Activated naive CD8-positive, alpha-beta T cell treated with anti-CD3 and anti-CD28 coated beads, Interleukin-2, amount 50 U/mL, for 24 hours (primary cell): Measurements from ENCODE around the gene BRCA2.

Experiments
- ATAC-seq: fragments of 150-1000 bp; cut with Tn5 transposase; one replicate; pipeline ENCODE4 v1.10.0; 2021
- DNase-seq: peaks from one replicate; pipeline ENCODE4 v3.0.0; 2021
- H3K27ac Mint-ChIP-seq: one replicate; pipeline ENCODE4 v1.8.0; 2021; ENCODE audit warnings: mild to moderate bottlenecking, mixed read lengths
- H3K27me3 Mint-ChIP-seq: one replicate; pipeline ENCODE4 v1.8.0; 2021; ENCODE audit warnings: mixed read lengths
- H3K36me3 Mint-ChIP-seq: one replicate; pipeline ENCODE4 v1.8.0; 2021; ENCODE audit warnings: low read depth, mixed read lengths
- H3K4me1 Mint-ChIP-seq: one replicate; pipeline ENCODE4 v1.8.0; 2021; ENCODE audit warnings: mixed read lengths
- H3K4me3 Mint-ChIP-seq: one replicate; pipeline ENCODE4 v1.8.0; 2021; ENCODE audit warnings: mild to moderate bottlenecking, moderate library complexity, mixed read lengths
- H3K9me3 Mint-ChIP-seq: one replicate; pipeline ENCODE4 v1.8.0; 2021; ENCODE audit warnings: mixed read lengths

The BRCA2 gene, protein sequence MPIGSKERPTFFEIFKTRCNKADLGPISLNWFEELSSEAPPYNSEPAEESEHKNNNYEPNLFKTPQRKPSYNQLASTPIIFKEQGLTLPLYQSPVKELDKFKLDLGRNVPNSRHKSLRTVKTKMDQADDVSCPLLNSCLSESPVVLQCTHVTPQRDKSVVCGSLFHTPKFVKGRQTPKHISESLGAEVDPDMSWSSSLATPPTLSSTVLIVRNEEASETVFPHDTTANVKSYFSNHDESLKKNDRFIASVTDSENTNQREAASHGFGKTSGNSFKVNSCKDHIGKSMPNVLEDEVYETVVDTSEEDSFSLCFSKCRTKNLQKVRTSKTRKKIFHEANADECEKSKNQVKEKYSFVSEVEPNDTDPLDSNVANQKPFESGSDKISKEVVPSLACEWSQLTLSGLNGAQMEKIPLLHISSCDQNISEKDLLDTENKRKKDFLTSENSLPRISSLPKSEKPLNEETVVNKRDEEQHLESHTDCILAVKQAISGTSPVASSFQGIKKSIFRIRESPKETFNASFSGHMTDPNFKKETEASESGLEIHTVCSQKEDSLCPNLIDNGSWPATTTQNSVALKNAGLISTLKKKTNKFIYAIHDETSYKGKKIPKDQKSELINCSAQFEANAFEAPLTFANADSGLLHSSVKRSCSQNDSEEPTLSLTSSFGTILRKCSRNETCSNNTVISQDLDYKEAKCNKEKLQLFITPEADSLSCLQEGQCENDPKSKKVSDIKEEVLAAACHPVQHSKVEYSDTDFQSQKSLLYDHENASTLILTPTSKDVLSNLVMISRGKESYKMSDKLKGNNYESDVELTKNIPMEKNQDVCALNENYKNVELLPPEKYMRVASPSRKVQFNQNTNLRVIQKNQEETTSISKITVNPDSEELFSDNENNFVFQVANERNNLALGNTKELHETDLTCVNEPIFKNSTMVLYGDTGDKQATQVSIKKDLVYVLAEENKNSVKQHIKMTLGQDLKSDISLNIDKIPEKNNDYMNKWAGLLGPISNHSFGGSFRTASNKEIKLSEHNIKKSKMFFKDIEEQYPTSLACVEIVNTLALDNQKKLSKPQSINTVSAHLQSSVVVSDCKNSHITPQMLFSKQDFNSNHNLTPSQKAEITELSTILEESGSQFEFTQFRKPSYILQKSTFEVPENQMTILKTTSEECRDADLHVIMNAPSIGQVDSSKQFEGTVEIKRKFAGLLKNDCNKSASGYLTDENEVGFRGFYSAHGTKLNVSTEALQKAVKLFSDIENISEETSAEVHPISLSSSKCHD (N-terminal part only)

DNA sequence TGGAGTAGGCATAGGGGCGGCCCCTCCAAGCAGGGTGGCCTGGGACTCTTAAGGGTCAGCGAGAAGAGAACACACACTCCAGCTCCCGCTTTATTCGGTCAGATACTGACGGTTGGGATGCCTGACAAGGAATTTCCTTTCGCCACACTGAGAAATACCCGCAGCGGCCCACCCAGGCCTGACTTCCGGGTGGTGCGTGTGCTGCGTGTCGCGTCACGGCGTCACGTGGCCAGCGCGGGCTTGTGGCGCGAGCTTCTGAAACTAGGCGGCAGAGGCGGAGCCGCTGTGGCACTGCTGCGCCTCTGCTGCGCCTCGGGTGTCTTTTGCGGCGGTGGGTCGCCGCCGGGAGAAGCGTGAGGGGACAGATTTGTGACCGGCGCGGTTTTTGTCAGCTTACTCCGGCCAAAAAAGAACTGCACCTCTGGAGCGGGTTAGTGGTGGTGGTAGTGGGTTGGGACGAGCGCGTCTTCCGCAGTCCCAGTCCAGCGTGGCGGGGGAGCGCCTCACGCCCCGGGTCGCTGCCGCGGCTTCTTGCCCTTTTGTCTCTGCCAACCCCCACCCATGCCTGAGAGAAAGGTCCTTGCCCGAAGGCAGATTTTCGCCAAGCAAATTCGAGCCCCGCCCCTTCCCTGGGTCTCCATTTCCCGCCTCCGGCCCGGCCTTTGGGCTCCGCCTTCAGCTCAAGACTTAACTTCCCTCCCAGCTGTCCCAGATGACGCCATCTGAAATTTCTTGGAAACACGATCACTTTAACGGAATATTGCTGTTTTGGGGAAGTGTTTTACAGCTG is at the start of gene BRCA2, which contains the start of gene ZAR1L:
Gene BRCA2, plus strand, starts transcription at position 271 of the 790 bp plus-strand sequence. CDS start 953 bp downstream, outside the sequence.
Gene ZAR1L, minus strand, starts transcription at position 126 of the 790 bp plus-strand sequence. CDS start 3,438 bp downstream, outside the sequence.
- peak within 1 kb of the TSS; percentile 100 for H3K27ac Mint-ChIP-seq
- peaks cover 22% of the 10 kb centered on the region for H3K4me1 Mint-ChIP-seq
- H3K9me3 Mint-ChIP-seq: no peaks in the 10 kb centered on the region
- no peaks in the 10 kb centered on the region for H3K27me3 Mint-ChIP-seq
- peak; percentile 89 for DNase-seq
- peaks cover 16% of the 10 kb centered on the region for H3K36me3 Mint-ChIP-seq
- peak; percentile 97 for ATAC-seq
- H3K4me3 Mint-ChIP-seq: peak within 1 kb of the TSS; percentile 89

DNA sequence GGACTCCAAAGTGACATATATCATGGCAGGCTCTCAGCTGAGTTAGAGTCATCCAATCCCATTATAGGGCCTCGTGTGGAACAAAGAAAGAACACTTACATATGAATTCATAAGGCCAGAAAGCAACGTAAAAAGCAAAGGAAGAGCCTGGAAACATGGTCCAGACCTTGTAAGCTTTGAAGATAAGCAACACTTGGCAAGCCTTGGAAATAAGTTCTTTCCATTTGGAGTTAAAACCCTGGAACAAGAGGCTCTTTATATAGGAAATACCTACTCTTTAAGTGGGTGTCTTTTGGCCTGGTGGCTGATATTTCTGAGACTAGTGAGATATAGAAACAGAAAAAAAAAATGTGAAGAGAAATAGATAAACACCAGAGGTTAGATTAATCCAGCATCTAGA is 49.6 kb upstream of the BRCA2 start:
- H3K27me3 Mint-ChIP-seq: no peaks in the 10 kb centered on the region
- no peak overlapping the region for H3K27ac Mint-ChIP-seq
- DNase-seq: no peak
- no peaks in the 10 kb centered on the region for H3K36me3 Mint-ChIP-seq
- H3K9me3 Mint-ChIP-seq: no peaks in the 10 kb centered on the region
- no peak overlapping the region for H3K4me3 Mint-ChIP-seq
- no peaks in the 10 kb centered on the region for H3K4me1 Mint-ChIP-seq
- no peak for ATAC-seq

DNA sequence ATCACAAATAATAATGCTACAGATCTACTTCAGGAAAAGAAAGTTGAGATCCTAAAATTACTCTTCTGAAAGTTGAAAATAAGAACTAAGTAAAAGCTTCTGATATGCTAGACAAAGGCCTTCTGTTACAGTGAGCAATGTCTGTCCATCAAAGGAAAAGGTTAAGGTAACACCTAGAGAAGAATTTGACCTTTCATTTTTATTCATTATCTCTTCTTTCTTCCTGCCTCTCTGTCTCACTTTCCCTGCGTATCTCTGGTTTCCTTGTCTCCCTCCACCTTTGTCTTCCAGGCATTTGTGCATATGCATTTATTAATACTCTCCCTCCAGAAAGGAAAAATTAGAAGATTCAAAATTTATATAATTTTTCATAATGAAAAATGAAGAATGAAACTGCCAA is 49.2 kb upstream of the BRCA2 start:
- DNase-seq (no peak), ATAC-seq (no peak)
- Mint-ChIP-seq H3K36me3 (no peaks in the 10 kb centered on the region), H3K27me3 (no peaks in the 10 kb centered on the region), H3K4me1 (no peaks in the 10 kb centered on the region), H3K4me3 (no peak overlapping the region), H3K9me3 (no peaks in the 10 kb centered on the region), H3K27ac (no peak overlapping the region)

DNA sequence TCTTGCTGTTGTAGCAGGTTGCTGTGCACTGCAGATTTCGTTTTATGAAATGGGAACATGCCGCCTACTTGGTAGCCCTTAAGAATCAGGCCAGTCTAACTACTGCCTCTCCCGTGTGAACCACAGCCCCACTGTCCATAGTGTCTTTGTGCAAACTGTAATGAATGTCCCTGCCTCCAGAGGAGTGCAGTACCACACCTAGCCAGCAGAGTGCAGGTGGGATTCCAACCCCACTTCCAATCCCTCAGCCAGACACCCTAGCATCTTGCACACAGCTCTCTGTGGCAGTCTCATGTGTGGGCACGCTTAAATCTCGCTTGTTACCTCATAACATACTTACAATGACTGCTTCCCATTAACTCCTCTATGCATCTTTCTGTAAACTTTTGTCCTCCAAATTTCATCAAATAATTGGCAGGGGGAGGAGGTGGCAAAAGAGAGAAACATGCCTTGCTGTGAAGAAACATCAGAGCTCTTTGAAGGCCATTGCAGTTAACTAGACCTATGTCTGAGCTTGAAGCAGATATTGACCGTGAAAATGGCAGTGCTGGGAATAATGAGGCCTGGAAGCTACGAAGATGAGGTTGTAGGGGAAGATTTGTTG is 47.4 kb upstream of the BRCA2 start:
- H3K27ac Mint-ChIP-seq: no peak overlapping the region
- ATAC-seq (no peak), DNase-seq (peak; percentile 54)
- H3K27me3 Mint-ChIP-seq: no peaks in the 10 kb centered on the region
- H3K36me3 Mint-ChIP-seq: no peaks in the 10 kb centered on the region
- H3K4me3 Mint-ChIP-seq: no peak overlapping the region
- H3K9me3 Mint-ChIP-seq: no peaks in the 10 kb centered on the region
- H3K4me1 Mint-ChIP-seq: peaks cover 6% of the 10 kb centered on the region

DNA sequence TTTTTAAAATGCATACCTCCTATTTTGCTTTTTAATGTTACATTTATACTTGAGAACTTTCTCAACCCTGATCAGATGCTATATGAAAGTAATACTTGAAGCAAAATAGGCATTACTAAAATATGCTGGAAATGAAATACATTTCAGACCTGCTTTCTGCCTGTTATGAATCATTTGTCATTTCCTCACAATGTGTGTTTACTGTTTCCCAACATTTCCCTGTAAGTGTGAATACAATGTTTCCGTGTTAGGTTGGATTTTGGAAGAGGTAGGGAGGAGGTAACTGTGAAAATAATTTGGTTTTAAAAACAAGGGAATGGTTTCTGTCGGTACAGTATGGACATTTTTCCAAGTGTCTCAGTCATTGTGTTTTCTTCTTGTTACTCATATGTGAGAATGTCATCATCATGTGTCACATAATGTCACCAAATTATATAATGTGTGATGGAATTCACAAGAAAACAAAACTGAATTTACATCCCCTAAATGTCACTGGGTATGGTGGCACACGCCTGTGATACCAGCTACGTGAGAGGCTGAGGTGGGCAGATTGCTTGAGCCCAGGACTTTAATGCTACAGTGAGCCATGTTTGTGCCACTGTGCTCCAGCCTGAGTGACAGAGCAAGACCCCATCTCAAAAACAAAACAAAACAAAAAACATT is 43.2 kb upstream of the BRCA2 start:
- Mint-ChIP-seq H3K4me3 (no peak overlapping the region), H3K9me3 (no peaks in the 10 kb centered on the region), H3K27ac (peak overlapping the region; percentile 49), H3K27me3 (no peaks in the 10 kb centered on the region), H3K4me1 (peaks cover 6% of the 10 kb centered on the region), H3K36me3 (no peaks in the 10 kb centered on the region)
- ATAC-seq: peak; percentile 42
- DNase-seq: no peak

DNA sequence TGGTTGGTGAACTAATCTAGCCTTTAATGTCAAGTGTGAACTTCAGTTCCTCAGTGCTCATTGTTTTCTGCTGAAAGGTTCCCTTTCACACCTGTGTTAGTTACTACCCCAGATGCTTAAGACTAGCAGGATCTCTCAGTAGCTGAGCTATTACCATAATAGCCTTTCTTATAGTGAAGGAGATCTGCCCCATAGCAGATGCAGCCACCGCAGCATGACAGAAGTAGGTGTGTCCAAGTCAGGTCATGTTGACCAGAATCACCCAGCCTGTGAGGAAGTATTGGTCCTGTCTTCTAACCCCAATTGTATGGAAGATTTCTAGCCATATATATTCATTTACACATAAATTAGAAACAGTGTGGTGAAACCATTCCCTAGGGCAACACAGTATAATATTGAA is 37.5 kb upstream of the BRCA2 start:
- Mint-ChIP-seq H3K36me3 (no peaks in the 10 kb centered on the region), H3K9me3 (no peaks in the 10 kb centered on the region), H3K27ac (no peak overlapping the region), H3K4me1 (peaks cover 3% of the 10 kb centered on the region), H3K27me3 (no peaks in the 10 kb centered on the region), H3K4me3 (no peak overlapping the region)
- ATAC-seq (no peak), DNase-seq (no peak)

DNA sequence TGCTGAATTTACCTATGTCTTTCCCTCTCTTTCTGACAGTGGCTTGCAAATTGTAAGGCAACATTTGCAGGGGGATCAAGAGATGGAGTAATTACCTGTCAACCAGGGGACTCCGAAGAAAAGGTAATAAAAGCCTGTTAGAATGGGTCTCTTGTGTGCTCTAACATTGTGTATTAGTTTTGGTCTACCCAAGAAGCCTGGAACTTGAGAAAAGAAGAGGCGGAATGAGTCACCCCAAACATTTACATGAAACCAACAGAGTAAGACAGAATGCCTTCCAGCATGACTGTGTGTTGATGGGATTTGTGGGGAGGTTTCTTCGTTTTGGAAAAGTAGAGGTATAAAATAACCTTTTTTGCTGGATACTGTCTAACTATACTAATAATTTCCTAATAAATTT is 36.9 kb upstream of the BRCA2 start:
- DNase-seq: no peak

DNA sequence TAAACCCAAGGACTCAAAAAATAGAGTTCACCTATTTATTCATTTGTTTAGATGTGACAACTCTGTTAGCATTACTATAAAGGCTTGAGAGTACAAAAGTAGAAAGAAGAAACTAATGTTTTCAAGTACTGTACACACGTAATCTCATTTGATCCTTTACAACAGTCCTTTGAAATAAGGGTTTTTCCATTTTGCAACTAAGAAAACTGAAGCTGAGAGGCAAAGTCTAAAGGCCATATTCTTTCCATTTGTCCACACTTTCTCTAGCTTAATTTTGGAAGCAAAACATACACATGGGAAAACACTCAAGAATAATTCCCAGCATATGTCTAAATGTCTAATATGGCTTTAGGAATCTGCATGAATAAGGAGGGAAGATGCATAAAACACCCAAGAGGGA is 34.2 kb upstream of the BRCA2 start:
- peaks cover 3% of the 10 kb centered on the region for H3K4me1 Mint-ChIP-seq
- ATAC-seq (no peak), DNase-seq (no peak)
- no peak overlapping the region for H3K4me3 Mint-ChIP-seq
- H3K9me3 Mint-ChIP-seq: no peaks in the 10 kb centered on the region
- H3K36me3 Mint-ChIP-seq: no peaks in the 10 kb centered on the region
- no peaks in the 10 kb centered on the region for H3K27me3 Mint-ChIP-seq
- H3K27ac Mint-ChIP-seq: no peak overlapping the region

More for the DNA sequence above, 36.9 kb upstream of the BRCA2 start:
- peak; percentile 89 for ATAC-seq
- H3K27ac Mint-ChIP-seq: no peak overlapping the region
- H3K4me3 Mint-ChIP-seq: no peak overlapping the region
- no peaks in the 10 kb centered on the region for H3K36me3 Mint-ChIP-seq
- peaks cover 3% of the 10 kb centered on the region for H3K4me1 Mint-ChIP-seq
- H3K9me3 Mint-ChIP-seq: no peaks in the 10 kb centered on the region
- no peaks in the 10 kb centered on the region for H3K27me3 Mint-ChIP-seq

DNA sequence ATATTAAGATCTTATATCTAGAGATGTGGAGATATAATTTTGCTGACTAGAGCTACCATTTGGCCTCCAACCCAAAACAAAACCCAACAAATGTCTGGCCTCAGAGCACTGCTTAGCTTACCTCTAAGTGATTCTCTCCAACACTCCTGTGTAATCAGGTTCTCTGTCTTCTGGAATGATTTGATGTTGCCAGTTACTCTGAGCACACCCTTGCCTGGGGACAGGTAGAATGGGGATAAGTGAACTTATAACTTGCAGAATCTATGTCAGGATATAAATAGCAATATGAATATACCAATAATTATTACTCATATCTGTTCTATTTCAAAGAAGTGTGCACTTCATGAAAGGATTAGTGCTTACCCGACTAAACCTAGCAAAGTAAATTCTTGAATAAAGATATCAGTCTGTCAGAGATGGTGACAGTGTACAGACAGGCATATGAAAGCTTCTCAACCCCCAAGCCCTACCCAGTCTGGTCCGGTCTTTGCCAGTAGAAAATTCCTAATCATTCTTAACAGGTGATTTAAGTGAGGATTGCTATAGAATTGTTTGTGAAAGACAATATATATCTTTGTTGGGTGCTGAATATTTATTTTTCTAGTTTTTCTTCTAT is 33.1 kb upstream of the BRCA2 start:
- Mint-ChIP-seq H3K36me3 (no peaks in the 10 kb centered on the region), H3K9me3 (no peaks in the 10 kb centered on the region), H3K27me3 (no peaks in the 10 kb centered on the region), H3K4me3 (no peak overlapping the region), H3K27ac (no peak overlapping the region), H3K4me1 (peaks cover 3% of the 10 kb centered on the region)
- DNase-seq (no peak), ATAC-seq (no peak)

DNA sequence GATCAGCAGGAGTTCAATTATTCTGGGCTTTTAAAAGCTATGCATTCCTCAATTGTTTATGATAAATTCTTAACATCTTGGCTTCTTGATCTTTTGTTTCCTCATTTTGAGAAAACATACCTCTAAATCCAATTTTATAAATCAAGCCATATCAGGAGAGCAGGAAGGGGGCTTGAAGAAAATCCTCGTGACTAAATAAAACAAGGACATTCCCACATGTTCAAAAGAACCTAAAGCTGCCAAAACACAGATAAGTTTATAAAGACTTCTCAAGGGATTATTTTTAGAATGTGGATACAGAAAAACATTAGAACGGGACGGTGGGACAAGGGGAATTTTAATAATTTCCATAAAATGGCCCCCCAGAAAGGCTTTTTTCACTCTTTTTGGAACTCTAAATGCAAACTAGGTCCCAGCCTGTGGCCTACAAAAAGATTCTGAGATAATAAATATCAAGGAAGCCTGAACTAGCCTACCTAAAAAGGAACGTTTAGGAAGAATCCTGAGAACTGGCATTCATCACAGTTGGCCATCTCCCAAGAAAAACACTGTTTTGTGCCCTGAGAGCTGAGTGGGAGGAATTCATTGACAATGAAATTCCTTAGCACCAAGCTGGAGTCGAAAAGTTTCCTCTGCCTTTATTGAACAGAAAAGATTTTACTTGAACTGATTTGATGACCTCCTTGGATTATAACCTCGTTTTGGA is 30.2 kb upstream of the BRCA2 start:
- Mint-ChIP-seq H3K4me1 (no peaks in the 10 kb centered on the region), H3K27me3 (no peaks in the 10 kb centered on the region), H3K36me3 (no peaks in the 10 kb centered on the region), H3K27ac (no peak overlapping the region), H3K9me3 (no peaks in the 10 kb centered on the region), H3K4me3 (no peak overlapping the region)
- no peak for DNase-seq
- ATAC-seq: no peak

DNA sequence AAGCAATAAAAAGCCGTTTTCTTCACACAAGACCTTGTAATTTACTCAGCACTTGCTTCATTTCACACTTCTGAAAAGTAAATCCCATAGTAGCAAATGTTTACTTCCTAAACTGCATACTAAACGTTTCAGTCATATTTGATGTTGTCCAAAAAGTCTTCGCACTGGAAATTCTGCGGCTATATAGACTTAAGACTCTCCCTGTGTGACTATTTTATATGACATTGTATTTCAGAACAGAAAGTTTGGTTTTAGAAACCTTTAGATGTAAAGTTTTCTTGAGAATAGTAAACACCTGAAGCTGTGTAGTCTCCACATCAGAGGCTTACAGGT is 29.7 kb upstream of the BRCA2 start:
- no peaks in the 10 kb centered on the region for H3K4me1 Mint-ChIP-seq
- H3K9me3 Mint-ChIP-seq: no peaks in the 10 kb centered on the region
- no peaks in the 10 kb centered on the region for H3K27me3 Mint-ChIP-seq
- ATAC-seq (no peak), DNase-seq (no peak)
- no peaks in the 10 kb centered on the region for H3K36me3 Mint-ChIP-seq
- H3K27ac Mint-ChIP-seq: no peak overlapping the region
- no peak overlapping the region for H3K4me3 Mint-ChIP-seq

DNA sequence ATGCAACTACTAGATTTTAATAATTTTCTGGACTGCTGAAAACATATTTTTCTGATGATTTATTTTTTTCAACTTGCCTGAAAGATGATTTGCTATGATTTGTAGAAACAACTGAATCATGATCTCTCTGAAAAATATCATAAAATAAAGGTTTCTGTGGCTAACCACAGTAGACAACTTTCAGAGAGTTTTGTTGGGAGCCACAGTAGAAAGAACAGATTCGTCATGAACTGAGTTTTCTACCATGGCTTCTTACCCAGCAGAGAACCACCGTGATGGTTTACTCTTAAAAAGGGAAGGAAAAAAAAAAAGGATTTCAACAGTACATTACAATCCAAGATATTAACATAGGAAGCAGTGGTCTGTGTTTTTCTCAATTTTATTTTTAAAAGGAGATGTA is 18.1 kb upstream of the BRCA2 start:
- Mint-ChIP-seq H3K27ac (no peak overlapping the region), H3K4me3 (no peak overlapping the region), H3K36me3 (no peaks in the 10 kb centered on the region), H3K9me3 (no peaks in the 10 kb centered on the region), H3K4me1 (peaks cover 18% of the 10 kb centered on the region), H3K27me3 (peaks cover 17% of the 10 kb centered on the region)
- ATAC-seq (peak; percentile 61), DNase-seq (no peak)
